Gastroesophageal sphincter (tissue), 4 donors: Measurements from ENCODE around the gene SLC5A8. TPM values are rescaled to one million over a fixed set of nuclear protein-coding genes. Genes with fewer than 3 reads are reported as not detected.

Experiments used
- ATAC-seq: fragments of 150-250 bp; one replicate; pipeline ENCODE4 v1.9.1; 2016; ENCODE audit warnings: mild to moderate bottlenecking, moderate library complexity
- H3K27ac ChIP-seq, 4 donors: fragments of 200-600 bp; sonication (generic) in 3 of 4; 1 replicate in 3 of 4; 2 replicates in 1 of 4; pipeline ENCODE4 v1.5.1; 2016 to 2019
- H3K27me3 ChIP-seq: fragments of 200-600 bp; sonication (generic); one replicate; pipeline ENCODE4 v1.5.1; 2019
- H3K36me3 ChIP-seq, 2 donors: fragments of 200-600 bp; sonication (generic); one replicate each; pipeline ENCODE4 v1.5.1; 2019; ENCODE audit warnings: control low read depth in 1 of 2
- H3K4me1 ChIP-seq, 3 donors: fragments of 200-600 bp; sonication (generic); 1 replicate in 2 of 3; 2 replicates in 1 of 3; pipeline ENCODE4 v1.5.1; 2016 to 2019; ENCODE audit warnings: control low read depth in 2 of 3
- H3K4me3 ChIP-seq, 2 donors: fragments of 200-600 bp; sonication (generic); one replicate each; pipeline ENCODE4 v1.5.1; 2019; ENCODE audit warnings: mild to moderate bottlenecking in 1 of 2, moderate library complexity in 1 of 2
- H3K9me3 ChIP-seq, 3 donors: fragments of 200-600 bp; sonication (generic); one replicate each; pipeline ENCODE4 v1.5.1; 2017 to 2019; ENCODE audit warnings: control low read depth in 2 of 3
- CTCF ChIP-seq, 4 experiments: fragments of 200-600 bp in 2 of 4; fragments of 450-650 bp in 2 of 4; sonication (generic) in 1 of 4; IDR thresholded peaks; one replicate each; pipeline ENCODE4 v1.5.1; 2017 to 2019; ENCODE audit warnings: antibody characterized with exemption in 4 of 4, mild to moderate bottlenecking in 2 of 4, moderate library complexity in 2 of 4
- EP300 ChIP-seq: sonication (generic); formaldehyde crosslinking; IDR thresholded peaks from one replicate; pipeline ENCODE4 v1.6.1; 2017; ENCODE audit warnings: antibody characterized with exemption, mild to moderate bottlenecking
- POLR2A ChIP-seq, 2 donors: fragments of 450-650 bp; IDR thresholded peaks; one replicate each; pipeline ENCODE4 v1.6.1; 2017; ENCODE audit warnings: antibody characterized with exemption in 2 of 2, mild to moderate bottlenecking in 2 of 2, moderate library complexity in 1 of 2
- POLR2AphosphoS5 ChIP-seq: sonication (generic); formaldehyde crosslinking; IDR thresholded peaks from one replicate; pipeline ENCODE4 v1.6.1; 2017; ENCODE audit warnings: antibody characterized with exemption
- WGBS, 2 donors: methylation state at CpG; one replicate each; pipeline ENCODE4 v1.1.5; 2018; ENCODE audit warnings: low coverage in 1 of 2; 5-methylcytosine and 5-hydroxymethylcytosine counted together
- total RNA-seq, 4 donors: library from RNA; depleted of rRNA; stranded (reverse); fragments of >200 nt; gene quantifications; one replicate each; pipeline ENCODE4 v1.1.0, GENCODE V29; 2016

The SLC5A8 gene
- total RNA-seq, 4 donors from 2014 or later: not detected

- WGBS, 2 donors: 87% methylated on average over 3 of the region's 3 CpGs; no CpG with 5 or more reads in 1 of the 2 donors
Observed at GRCh38 chr12:101174541-101174940, 35.5 kb downstream of the SLC5A8 start.

GRCh38 chr12:101173197-101173749 lies 36.8 kb downstream of the SLC5A8 start:
- no peak for ATAC-seq
- WGBS, 2 donors: 86% methylated on average over 1 of the region's 7 CpGs; no CpG with 5 or more reads in 1 of the 2 donors

More at GRCh38 chr12:101174541-101174940, 35.5 kb downstream of the SLC5A8 start:
- no peak for ATAC-seq
- Histone ChIP-seq H3K27me3 (no peaks in the 10 kb centered on the region), H3K9me3 (peaks cover 0 to 10% (median 0%) of the 10 kb centered on the region in 3 donors), H3K4me3 (no peak overlapping the region), H3K27ac (no peak overlapping the region), H3K4me1 (no peaks in the 10 kb centered on the region), H3K36me3 (no peaks in the 10 kb centered on the region)
- TF ChIP-seq CTCF (IDR thresholded peaks at IDR 0.05): no peak
- no peak for TF ChIP-seq EP300
- TF ChIP-seq POLR2AphosphoS5: no peak
- TF ChIP-seq POLR2A (IDR thresholded peaks at IDR 0.05): no peak

GRCh38 chr12:101172316-101172715 lies 37.7 kb downstream of the SLC5A8 start:
- Histone ChIP-seq H3K9me3 (peaks cover 0 to 10% (median 0%) of the 10 kb centered on the region in 3 donors), H3K36me3 (no peaks in the 10 kb centered on the region), H3K4me3 (no peak overlapping the region), H3K27ac (no peak overlapping the region), H3K4me1 (no peaks in the 10 kb centered on the region), H3K27me3 (no peaks in the 10 kb centered on the region)
- WGBS, 2 donors: 64 to 70% methylated on average over 2 to 3 of the region's 5 CpGs
- no peak for TF ChIP-seq POLR2AphosphoS5
- no peak for TF ChIP-seq CTCF (IDR thresholded peaks at IDR 0.05)
- TF ChIP-seq POLR2A (IDR thresholded peaks at IDR 0.05): no peak
- no peak for TF ChIP-seq EP300
- no peak for ATAC-seq

More at GRCh38 chr12:101173197-101173749, 36.8 kb downstream of the SLC5A8 start:
- H3K4me1 ChIP-seq: no peaks in the 10 kb centered on the region
- peaks cover 0 to 10% (median 0%) of the 10 kb centered on the region in 3 donors for H3K9me3 ChIP-seq
- TF ChIP-seq POLR2A (IDR thresholded peaks at IDR 0.05): no peak
- TF ChIP-seq CTCF (IDR thresholded peaks at IDR 0.05): no peak
- no peak for TF ChIP-seq POLR2AphosphoS5
- no peak for TF ChIP-seq EP300
- H3K36me3 ChIP-seq: no peaks in the 10 kb centered on the region
- no peak overlapping the region for H3K4me3 ChIP-seq
- H3K27me3 ChIP-seq: no peaks in the 10 kb centered on the region
- H3K27ac ChIP-seq: no peak overlapping the region

- Histone ChIP-seq H3K9me3 (peaks cover 0 to 3% (median 0%) of the 10 kb centered on the region in 3 donors), H3K4me1 (no peaks in the 10 kb centered on the region), H3K27me3 (no peaks in the 10 kb centered on the region), H3K4me3 (no peak overlapping the region), H3K27ac (no peak overlapping the region), H3K36me3 (no peaks in the 10 kb centered on the region)
- TF ChIP-seq CTCF (IDR thresholded peaks at IDR 0.05) (no peak), POLR2A (IDR thresholded peaks at IDR 0.05) (no peak), EP300 (no peak), POLR2AphosphoS5 (no peak)
- no peak for ATAC-seq
- 83 to 98% methylated on average over 5 of the region's 5 CpGs for WGBS, 2 donors
Observed at GRCh38 chr12:101168001-101168400, 42.0 kb downstream of the SLC5A8 start.

- Histone ChIP-seq H3K4me3 (no peak overlapping the region), H3K9me3 (peaks cover 0 to 3% (median 0%) of the 10 kb centered on the region in 3 donors), H3K27ac (no peak overlapping the region), H3K27me3 (no peaks in the 10 kb centered on the region), H3K4me1 (no peaks in the 10 kb centered on the region), H3K36me3 (no peaks in the 10 kb centered on the region)
- ATAC-seq: no peak
- 47 to 63% methylated on average over 5 of the region's 5 CpGs for WGBS, 2 donors
- no peak for TF ChIP-seq POLR2A (IDR thresholded peaks at IDR 0.05)
- TF ChIP-seq EP300: no peak
- no peak for TF ChIP-seq POLR2AphosphoS5
- no peak for TF ChIP-seq CTCF (IDR thresholded peaks at IDR 0.05)
Observed at GRCh38 chr12:101166866-101167265, 43.2 kb downstream of the SLC5A8 start.
